GM21526 (cell line): ENCODE measurements around the gene CUL4A.
A peak's percentile ranks its signal among the peaks of the same experiment; 100 is the strongest.
"Not testable (repeated sequence)": the region's sequence is repeated elsewhere in the genome, so short reads cannot be mapped to it uniquely, and the experiment has no call there.

Experiments
- ATAC-seq: cut with Tn5 transposase; IDR thresholded peaks from one replicate; pipeline ENCODE4 v1.9.1; 2021; ENCODE audit warnings: moderate library complexity; ENCODE audit not compliant: unreplicated experiment, low FRiP score

The CUL4A gene

GRCh38 chr13:113283904-113284303 lies 74.5 kb downstream of the CUL4A start:
- ATAC-seq = no peak

GRCh38 chr13:113288880-113289279 lies 79.5 kb downstream of the CUL4A start:
- no peak for ATAC-seq

DNA sequence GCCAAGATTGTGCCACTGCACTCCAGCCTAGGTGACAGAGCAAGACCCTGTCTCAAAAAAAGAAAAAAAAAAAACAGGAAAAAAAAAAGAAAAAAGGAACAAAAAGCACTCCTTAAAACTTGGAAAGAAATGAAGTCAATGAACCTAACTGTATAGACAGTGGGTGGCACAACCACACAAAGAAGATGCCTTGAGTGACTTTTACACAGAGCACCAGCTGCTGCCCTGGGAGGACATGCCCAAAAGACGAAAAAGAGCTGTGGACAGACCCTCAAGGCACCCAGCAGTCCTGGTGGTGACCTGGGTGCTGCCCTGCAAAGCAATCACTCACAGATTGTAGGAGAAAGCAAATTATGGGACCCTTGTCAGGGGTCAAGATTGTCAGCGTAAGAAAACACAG lies 81.7 kb downstream of the CUL4A start:
- no peak for ATAC-seq

GRCh38 chr13:113292021-113292862 lies 82.8 kb downstream of the CUL4A start:
- ATAC-seq = no peak

- no peak for ATAC-seq
Measured at GRCh38 chr13:113293686-113294085, 84.3 kb downstream of the CUL4A start.

DNA sequence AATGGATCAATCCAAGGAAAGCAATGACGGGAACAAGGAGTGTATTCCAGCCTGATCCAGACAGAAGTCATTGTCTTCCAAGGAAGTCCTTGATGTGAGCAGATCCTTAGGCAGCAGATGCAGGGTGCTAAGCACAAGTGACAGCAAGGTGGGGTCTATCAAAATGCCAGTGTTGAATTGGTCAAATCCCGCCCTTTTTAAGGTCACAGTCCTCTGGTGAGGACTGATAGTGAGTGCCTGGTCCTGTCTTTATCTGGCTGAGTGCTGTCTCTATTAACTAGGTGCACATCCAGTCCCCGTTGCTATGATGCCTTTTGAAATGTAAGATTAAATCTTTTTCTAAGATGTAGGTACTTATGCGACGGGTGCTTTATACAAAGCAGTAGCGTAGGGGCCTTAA lies 86.4 kb downstream of the CUL4A start:
- ATAC-seq = no peak

GRCh38 chr13:113296823-113297369 lies 87.5 kb downstream of the CUL4A start, which contains the start of gene LAMP1:
TSS of gene LAMP1 (plus strand) at chr13:113297239. CDS start at chr13:113297435, 196 bp downstream.
- peak; percentile 71 for ATAC-seq

DNA sequence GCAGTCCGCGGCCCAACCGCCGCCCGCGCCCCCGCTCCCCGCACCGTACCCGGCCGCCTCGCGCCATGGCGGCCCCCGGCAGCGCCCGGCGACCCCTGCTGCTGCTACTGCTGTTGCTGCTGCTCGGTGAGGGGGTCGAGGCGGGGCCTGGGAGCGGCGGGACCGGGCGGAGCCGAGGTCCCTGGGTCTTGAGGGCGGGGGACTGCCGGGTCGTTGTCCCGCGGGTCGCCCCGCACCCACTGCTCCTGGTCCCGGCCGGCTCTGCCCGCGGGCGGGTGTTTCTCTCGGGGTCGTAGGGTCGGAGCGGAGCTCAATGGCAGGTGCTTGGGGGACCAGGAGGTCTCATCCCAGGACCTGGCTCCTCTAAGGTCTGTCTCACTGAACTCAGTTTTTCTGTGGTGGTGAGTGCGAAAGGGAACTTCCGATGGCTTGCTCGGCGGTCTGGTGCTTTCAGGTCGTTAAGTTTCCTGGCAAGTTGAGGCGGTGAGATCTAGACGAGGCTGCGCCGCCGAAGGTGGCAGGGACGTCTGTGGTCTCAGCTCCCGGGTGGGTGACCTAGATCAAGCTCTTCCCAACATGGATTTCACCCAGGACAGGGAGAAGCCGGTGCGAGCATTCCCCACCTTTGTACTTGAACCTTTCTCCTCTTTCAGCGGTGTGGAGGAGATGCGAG lies 88.1 kb downstream of the CUL4A start:
- peak; percentile 32 for ATAC-seq

DNA sequence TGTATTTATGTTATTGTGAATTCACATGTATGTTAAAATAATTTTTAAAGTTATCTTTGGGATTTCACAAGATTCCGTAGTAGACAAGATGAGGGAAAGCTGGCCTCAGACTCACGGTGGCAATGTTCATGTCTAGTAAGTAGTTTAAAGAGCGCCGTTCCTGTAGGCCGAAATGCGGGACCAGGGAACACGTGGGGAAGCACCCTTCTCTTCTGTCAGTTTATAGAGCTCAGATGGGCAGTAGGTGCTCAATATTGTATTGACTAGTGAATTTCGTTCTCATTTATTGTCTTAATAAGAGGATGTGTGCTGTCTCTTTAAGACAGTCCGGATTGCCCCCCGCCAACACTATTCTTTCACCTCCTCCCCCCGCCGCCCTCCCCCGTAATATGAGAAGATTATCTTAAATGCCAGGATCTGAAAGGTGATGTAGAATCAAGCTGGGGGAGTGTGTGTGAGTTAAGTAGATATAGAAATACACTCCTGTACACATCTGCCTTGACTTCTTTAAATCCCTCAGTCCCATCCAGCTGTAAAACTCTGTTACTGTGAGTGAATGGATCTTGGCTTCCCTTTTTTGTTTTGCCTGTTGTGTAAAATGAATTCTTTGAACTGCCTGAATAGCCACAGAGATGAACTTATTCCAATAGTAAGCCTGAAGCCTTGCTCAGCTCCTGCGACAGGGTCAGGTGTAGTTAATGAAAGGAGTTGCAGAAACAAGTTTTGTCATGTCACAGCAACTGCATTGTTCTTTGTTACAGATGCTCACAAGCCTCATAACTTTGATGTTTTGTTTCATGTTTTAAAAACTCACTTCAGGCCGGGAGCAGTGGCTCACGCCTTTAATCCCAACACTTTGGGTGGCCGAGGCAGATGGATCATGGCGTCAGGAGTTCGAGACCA lies 88.9 kb downstream of the CUL4A start:
- ATAC-seq = no peak

DNA sequence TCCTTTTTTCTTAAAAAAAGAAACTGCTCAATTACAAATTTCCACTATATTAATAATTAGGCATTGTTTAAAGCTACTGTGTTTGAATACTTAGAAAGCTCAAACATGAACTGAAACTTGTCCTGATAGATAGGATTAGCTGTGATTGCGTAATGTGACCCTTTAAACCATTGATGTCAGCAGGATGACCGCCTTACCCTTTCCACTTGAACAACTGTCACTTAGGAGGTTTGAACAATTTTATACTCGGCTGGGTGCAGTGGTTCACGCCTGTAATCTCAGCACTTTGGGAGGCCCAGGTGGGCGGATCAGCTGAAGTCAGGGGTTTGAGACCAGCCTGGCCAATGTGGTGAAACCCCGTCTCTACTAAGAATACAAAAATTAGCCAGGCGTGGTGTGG lies 90.5 kb downstream of the CUL4A start:
- ATAC-seq = no peak

- ATAC-seq = no peak
Measured at GRCh38 chr13:113302986-113303385, 93.6 kb downstream of the CUL4A start.

DNA sequence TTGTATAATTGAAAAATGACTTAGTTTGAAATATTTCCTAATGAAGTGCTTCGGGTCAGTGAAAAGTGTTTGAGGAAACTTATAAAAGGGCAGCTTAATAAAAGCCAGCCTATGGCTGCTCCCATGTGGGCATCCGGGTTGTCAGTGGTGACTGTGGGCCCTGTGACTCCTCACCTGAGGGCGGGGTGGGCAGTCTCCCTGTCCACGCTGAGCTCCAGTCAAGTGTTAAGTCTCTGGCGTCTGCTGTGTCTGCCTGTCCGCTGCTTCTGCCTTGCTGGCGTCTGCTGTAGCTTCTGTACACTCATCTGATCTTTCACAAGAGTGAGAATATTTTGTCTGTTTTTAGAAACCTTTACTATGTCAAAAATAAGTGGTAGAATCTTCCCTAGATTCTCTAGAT lies 94.7 kb downstream of the CUL4A start:
- no peak for ATAC-seq

- no peak for ATAC-seq
Measured at GRCh38 chr13:113305208-113305607, 95.8 kb downstream of the CUL4A start.

DNA sequence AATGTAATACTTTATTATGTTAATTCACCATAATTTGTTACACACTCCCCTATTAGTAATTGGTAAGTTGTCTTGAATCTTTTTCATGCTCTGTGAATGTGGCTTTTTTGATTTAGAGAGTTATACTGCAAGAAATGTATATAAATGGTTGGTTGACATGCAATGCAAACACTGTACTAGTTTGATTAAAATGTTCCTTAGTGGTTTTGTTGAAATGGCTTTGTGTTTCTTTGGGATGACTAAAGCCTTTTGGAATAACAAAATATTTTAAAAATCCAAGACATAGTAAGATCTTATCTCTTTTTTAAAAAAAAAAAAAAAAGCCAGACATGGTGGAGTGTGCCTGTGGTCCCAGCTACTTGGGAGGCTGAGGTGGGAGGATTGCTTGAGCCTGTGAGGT lies 98.1 kb downstream of the CUL4A start:
- ATAC-seq = no peak

DNA sequence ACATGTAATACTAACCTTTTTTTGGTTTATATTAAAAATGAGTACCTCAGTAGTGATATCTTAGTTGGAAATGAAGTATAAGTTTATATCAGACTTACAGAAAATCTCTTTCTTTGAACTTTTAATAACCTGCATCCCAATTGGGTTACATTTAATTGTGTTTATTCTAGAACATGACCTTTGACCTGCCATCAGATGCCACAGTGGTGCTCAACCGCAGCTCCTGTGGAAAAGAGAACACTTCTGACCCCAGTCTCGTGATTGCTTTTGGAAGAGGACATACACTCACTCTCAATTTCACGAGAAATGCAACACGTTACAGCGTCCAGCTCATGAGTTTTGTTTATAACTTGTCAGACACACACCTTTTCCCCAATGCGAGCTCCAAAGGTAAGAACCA lies 100.1 kb downstream of the CUL4A start:
- no peak for ATAC-seq

GRCh38 chr13:113314112-113314511 lies 104.7 kb downstream of the CUL4A start:
- not testable (repeated sequence) for ATAC-seq

GRCh38 chr13:113314895-113315470 lies 105.6 kb downstream of the CUL4A start:
- not testable (repeated sequence) for ATAC-seq

GRCh38 chr13:113315992-113316391 lies 106.6 kb downstream of the CUL4A start:
- ATAC-seq = no peak
